ENCODE data around the gene DYNC2I2.

GRCh38 chr9:128595471-128595870 is 61.2 kb downstream of the DYNC2I2 start:
- no peak for TF ChIP-seq REST (IDR thresholded peaks at IDR 0.05; ENCODE audit: low read depth, low read length)
- TF ChIP-seq CTCF (IDR thresholded peaks at IDR 0.05), result no peak
- no peak for TF ChIP-seq RFX5 (IDR thresholded peaks at IDR 0.05; ENCODE audit: low read length)
- no peak for TF ChIP-seq NFIC (IDR thresholded peaks at IDR 0.05; ENCODE audit: borderline replicate concordance)
- no peak for TF ChIP-seq SIN3A (IDR thresholded peaks at IDR 0.05; ENCODE audit: borderline replicate concordance, low read depth, low read length)
- no peak for TF ChIP-seq EP300 (IDR thresholded peaks at IDR 0.05; ENCODE audit: borderline replicate concordance in 1 of 2, low read depth in 1 of 2, low read length in 1 of 2)
- TF ChIP-seq USF2 (IDR thresholded peaks at IDR 0.05; ENCODE audit: borderline replicate concordance, low read depth, low read length), result no peak
- TF ChIP-seq RCOR1 (IDR thresholded peaks at IDR 0.05; ENCODE audit: low read length), result no peak
- no peak for TF ChIP-seq MAX (IDR thresholded peaks at IDR 0.05; ENCODE audit: low read depth)
- TF ChIP-seq GABPA (IDR thresholded peaks at IDR 0.05; ENCODE audit: low read depth), result no peak
- no peak for TF ChIP-seq FOXM1 (IDR thresholded peaks at IDR 0.05; ENCODE audit: low read depth)
- TF ChIP-seq TAF1 (IDR thresholded peaks at IDR 0.05; ENCODE audit: borderline replicate concordance, low read depth, low read length), result no peak
- no peak for TF ChIP-seq RAD21 (IDR thresholded peaks at IDR 0.05; ENCODE audit: low read length)

All from SK-N-SH (cell line).